ENCODE measurements around the gene AP3D1. TPM values are rescaled to one million over a fixed set of nuclear protein-coding genes. Genes with fewer than 3 reads are reported as not detected.

The AP3D1 gene
- total RNA-seq, 1 donor from 2014 or later, result 157 TPM

DNA sequence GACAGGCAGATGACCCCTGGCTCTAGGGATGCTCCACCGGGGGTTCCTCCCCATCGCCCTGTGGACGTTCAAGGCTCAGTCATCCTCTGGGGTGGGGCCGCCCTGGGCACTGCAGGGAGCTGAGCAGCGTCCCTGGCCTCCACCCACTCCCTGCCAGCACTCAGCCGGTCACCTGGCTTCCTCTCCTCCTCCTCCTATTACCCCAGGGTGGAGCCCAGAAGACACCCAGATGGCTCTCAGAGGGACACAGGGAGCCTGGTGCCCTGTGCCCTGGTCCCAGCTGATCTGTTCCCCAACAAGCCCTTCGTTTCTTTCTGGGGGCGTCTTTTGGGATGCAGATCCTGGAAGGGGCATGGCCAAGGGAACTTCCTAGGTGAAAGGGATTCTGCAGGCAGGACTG lies 96.6 kb downstream of the AP3D1 start:
- no peak overlapping the region for H3K4me3 Mint-ChIP-seq (ENCODE audit: unreplicated experiment)
- H3K27ac Mint-ChIP-seq (ENCODE audit: unreplicated experiment), result no peak overlapping the region
- peak; percentile 88 for DNase-seq (ENCODE audit: low spot score)
- H3K36me3 Mint-ChIP-seq (ENCODE audit: low read depth), result no peaks in the 10 kb centered on the region
- TF ChIP-seq, protein P1, sequence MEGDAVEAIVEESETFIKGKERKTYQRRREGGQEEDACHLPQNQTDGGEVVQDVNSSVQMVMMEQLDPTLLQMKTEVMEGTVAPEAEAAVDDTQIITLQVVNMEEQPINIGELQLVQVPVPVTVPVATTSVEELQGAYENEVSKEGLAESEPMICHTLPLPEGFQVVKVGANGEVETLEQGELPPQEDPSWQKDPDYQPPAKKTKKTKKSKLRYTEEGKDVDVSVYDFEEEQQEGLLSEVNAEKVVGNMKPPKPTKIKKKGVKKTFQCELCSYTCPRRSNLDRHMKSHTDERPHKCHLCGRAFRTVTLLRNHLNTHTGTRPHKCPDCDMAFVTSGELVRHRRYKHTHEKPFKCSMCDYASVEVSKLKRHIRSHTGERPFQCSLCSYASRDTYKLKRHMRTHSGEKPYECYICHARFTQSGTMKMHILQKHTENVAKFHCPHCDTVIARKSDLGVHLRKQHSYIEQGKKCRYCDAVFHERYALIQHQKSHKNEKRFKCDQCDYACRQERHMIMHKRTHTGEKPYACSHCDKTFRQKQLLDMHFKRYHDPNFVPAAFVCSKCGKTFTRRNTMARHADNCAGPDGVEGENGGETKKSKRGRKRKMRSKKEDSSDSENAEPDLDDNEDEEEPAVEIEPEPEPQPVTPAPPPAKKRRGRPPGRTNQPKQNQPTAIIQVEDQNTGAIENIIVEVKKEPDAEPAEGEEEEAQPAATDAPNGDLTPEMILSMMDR (IDR thresholded peaks at IDR 0.05), result no peak
- H3K4me1 Mint-ChIP-seq (ENCODE audit: low read depth), result peaks cover 25% of the 10 kb centered on the region
- H3K9me3 Mint-ChIP-seq (ENCODE audit: low read depth), result no peaks in the 10 kb centered on the region
- no peaks in the 10 kb centered on the region for H3K27me3 Mint-ChIP-seq (ENCODE audit: low read depth)

GRCh38 chr19:2053601-2054389 lies 97.6 kb downstream of the AP3D1 start:
- no peak overlapping the region for H3K4me3 Mint-ChIP-seq (ENCODE audit: unreplicated experiment)
- no peak for DNase-seq (ENCODE audit: low spot score)
- H3K36me3 Mint-ChIP-seq (ENCODE audit: low read depth), result no peaks in the 10 kb centered on the region
- no peaks in the 10 kb centered on the region for H3K9me3 Mint-ChIP-seq (ENCODE audit: low read depth)
- no peaks in the 10 kb centered on the region for H3K27me3 Mint-ChIP-seq (ENCODE audit: low read depth)
- TF ChIP-seq, protein P1 (IDR thresholded peaks at IDR 0.05), result no peak
- peaks cover 28% of the 10 kb centered on the region for H3K4me1 Mint-ChIP-seq (ENCODE audit: low read depth)
- no peak overlapping the region for H3K27ac Mint-ChIP-seq (ENCODE audit: unreplicated experiment)

GRCh38 chr19:2051773-2052704 lies 99.3 kb downstream of the AP3D1 start:
- H3K27me3 Mint-ChIP-seq (ENCODE audit: low read depth), result no peaks in the 10 kb centered on the region
- TF ChIP-seq, protein P1 (IDR thresholded peaks at IDR 0.05), result no peak
- H3K9me3 Mint-ChIP-seq (ENCODE audit: low read depth), result no peaks in the 10 kb centered on the region
- peak overlapping the region; percentile 44 for H3K4me3 Mint-ChIP-seq (ENCODE audit: unreplicated experiment)
- H3K4me1 Mint-ChIP-seq (ENCODE audit: low read depth), result peaks cover 44% of the 10 kb centered on the region
- DNase-seq (ENCODE audit: low spot score), result no peak
- H3K36me3 Mint-ChIP-seq (ENCODE audit: low read depth), result no peaks in the 10 kb centered on the region
- H3K27ac Mint-ChIP-seq (ENCODE audit: unreplicated experiment), result peak overlapping the region; percentile 85

DNA sequence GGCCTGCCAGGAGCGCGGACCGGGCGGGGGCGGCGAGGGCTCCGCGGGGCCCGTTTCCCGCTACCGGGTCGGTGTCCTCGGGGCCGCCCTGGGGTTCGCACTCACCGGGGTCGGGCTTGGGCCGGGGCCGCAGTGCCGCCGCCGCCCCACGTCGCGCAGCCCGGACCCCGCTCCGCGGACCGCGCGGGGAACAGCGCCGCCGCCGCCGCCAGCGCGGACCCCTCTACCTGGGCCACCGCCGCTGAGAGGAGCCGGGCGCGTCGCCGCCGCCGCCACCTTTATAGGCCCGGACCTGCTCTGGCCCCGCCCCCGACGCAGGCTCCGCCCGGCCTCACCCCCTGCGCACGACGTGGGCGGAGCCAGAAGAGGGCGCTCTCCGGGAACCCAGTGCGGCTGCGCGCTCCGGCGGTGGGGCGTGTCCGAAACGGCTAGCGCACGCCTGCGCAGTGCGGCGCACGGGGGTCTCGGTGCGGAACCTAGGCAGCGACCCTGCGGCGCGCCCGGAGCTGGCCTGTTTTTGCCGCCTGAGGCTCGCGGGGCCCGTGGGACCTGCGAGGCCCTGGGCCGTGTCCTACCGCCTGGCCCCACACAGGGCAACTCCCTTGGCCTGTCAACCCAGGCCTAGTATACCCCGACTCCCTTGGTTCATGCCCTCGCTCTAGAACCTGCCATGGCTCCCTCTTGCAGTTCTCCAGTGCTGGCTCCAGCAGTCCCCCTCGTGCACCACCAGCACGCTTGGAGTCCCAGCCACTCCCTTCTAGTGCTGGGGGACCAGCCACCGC lies 100.2 kb downstream of the AP3D1 start, which contains the start of gene MKNK2:
TSS of gene MKNK2 (minus strand) at position 254 of the 782 bp plus-strand sequence. CDS start 393 bp downstream, outside the sequence.
- no peaks in the 10 kb centered on the region for H3K9me3 Mint-ChIP-seq (ENCODE audit: low read depth)
- peaks cover 44% of the 10 kb centered on the region for H3K4me1 Mint-ChIP-seq (ENCODE audit: low read depth)
- no peaks in the 10 kb centered on the region for H3K27me3 Mint-ChIP-seq (ENCODE audit: low read depth)
- H3K4me3 Mint-ChIP-seq (ENCODE audit: unreplicated experiment), result peak within 1 kb of the TSS; percentile 79
- no peaks in the 10 kb centered on the region for H3K36me3 Mint-ChIP-seq (ENCODE audit: low read depth)
- peak within 1 kb of the TSS; percentile 85 for H3K27ac Mint-ChIP-seq (ENCODE audit: unreplicated experiment)
- peak; percentile 97 for DNase-seq (ENCODE audit: low spot score)
- TF ChIP-seq, protein P1 (IDR thresholded peaks at IDR 0.05), result peak; percentile 79

Other genes with a start within 250 kb of the AP3D1 start
- gene ADAT3, start 246.2 kb downstream of the AP3D1 start, total RNA-seq, result 3.2 to 4.3 TPM (median 3.6 TPM) in 3 replicates
- 51.6 to 57.5 TPM (median 57.4 TPM) in 3 replicates for gene SCAMP4, start 246.2 kb downstream of the AP3D1 start, total RNA-seq
- 57.4 to 74.9 TPM (median 58.9 TPM) in 3 replicates for gene CSNK1G2, start 210.4 kb downstream of the AP3D1 start, total RNA-seq
- gene BTBD2, start 135.9 kb downstream of the AP3D1 start, total RNA-seq, result 61.0 to 66.2 TPM (median 65.9 TPM) in 3 replicates
- gene MKNK2, start 100.3 kb downstream of the AP3D1 start, total RNA-seq, result 32.8 to 127 TPM (median 125 TPM) in 3 replicates
- gene MOB3A, start 55.2 kb downstream of the AP3D1 start, total RNA-seq, result 34.6 to 48.0 TPM (median 45.5 TPM) in 3 replicates
- 2.4 to 3.9 TPM (median 3.2 TPM) in 3 replicates for gene IZUMO4, start 54.7 kb downstream of the AP3D1 start, total RNA-seq
- 24.0 to 26.2 TPM (median 24.9 TPM) in 3 replicates for gene DOT1L, start 12.4 kb upstream of the AP3D1 start, total RNA-seq
- gene PLEKHJ1, start 84.8 kb upstream of the AP3D1 start, total RNA-seq, result 36.6 to 45.4 TPM (median 42.4 TPM) in 3 replicates
- 71.2 to 81.5 TPM (median 74.9 TPM) in 3 replicates for gene SF3A2, start 85.3 kb upstream of the AP3D1 start, total RNA-seq
- 10.2 to 18.8 TPM (median 10.8 TPM) in 3 replicates for gene AMH, start 97.8 kb upstream of the AP3D1 start, total RNA-seq
- gene JSRP1, start 104.9 kb upstream of the AP3D1 start, total RNA-seq, result 0.42 to 0.51 TPM in 2 of 3 replicates, not detected in the other
- gene PEAK3, start 130.6 kb upstream of the AP3D1 start, total RNA-seq, result 0.31 to 0.50 TPM (median 0.38 TPM) in 3 replicates
- 0.15 to 0.48 TPM in 2 of 3 replicates, not detected in the other for gene LINGO3, start 156.6 kb upstream of the AP3D1 start, total RNA-seq
- gene LSM7, start 177.0 kb upstream of the AP3D1 start, total RNA-seq, result 73.9 to 88.1 TPM (median 76.2 TPM) in 3 replicates
- gene SPPL2B, start 177.1 kb upstream of the AP3D1 start, total RNA-seq, result 48.9 to 67.0 TPM (median 51.4 TPM) in 3 replicates
- gene TMPRSS9, start 208.7 kb upstream of the AP3D1 start, total RNA-seq, result 0.15 to 0.26 TPM in 2 of 3 replicates, not detected in the other

Data from chondrocyte (in vitro differentiated cells).